ENCODE measurements around the gene TDRD10. TPM values are rescaled to one million over a fixed set of nuclear protein-coding genes. Genes with fewer than 3 reads are reported as not detected.
A peak's percentile ranks its signal among the peaks of the same experiment; 100 is the strongest.

The TDRD10 gene
- total and polyA plus RNA-seq, 2 of the 8 experiments (the other 6 are each of a cell fraction or from before 2014, with no cell fraction given): 0.15 to 0.27 TPM

DNA sequence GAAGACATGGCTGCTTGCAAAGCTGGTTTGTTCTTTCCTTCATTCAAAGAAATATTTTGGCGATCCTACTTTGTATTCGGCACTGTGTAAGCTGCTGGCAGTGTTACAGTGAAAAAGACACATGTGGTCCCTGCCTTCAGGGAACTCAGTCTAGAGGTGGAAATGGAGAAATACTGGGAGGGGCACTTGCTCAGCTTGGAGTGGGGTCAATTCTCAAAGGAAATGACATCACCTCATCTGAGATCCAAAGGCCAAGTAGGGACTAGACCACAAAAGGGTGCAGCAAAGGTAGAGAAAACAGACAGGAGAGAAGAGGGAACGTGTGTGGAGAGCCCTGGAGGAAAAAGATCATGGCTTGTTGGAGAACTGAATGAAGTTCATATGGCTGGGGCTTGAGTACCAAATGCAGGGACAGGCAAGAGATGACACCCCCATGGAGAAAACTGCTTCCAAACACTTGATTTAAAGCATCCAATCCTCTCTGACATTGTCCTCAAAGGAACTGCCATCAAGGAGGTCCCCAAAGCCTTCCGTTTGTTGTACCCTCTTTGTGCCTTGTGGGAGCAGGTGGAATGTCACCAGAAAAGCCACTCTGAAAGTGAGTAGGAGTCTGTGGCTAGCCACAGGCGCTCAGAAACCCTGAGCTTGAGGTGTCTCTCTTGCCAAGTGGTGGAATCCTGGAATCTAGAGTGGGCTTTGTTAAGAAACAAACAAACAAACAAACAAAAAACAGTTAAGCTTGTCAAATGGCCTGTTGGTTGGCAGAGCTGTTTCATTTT, 48.3 kb upstream of the TDRD10 start:
- CTCF ChIA-PET (ENCODE audit: partially characterized antibody): interaction anchor here (0.7 to 1.6 kb wide), 8 partner anchors 10 to 148 kb away, joined by 3 to 5 read pairs (median 4); no protein-coding TSS in a partner anchor
- Histone ChIP-seq H2BK12ac (ENCODE audit: low read depth, low read length) (no peak overlapping the region), H4K8ac (ENCODE audit: extremely low read depth, insufficient read depth, low read length) (no peak overlapping the region), H2AK5ac (ENCODE audit: low read depth, low read length) (no peak overlapping the region), H2AFZ (ENCODE audit: low read length) (0 out of 2 replicates have a peak overlapping the region, but pooled peaks have one; percentile 10), H3K9me3 (ENCODE audit: insufficient read depth in 2 of 2, low read depth in 1 of 2, low read length in 1 of 2) (no peaks in the 10 kb centered on the region), H4K5ac (ENCODE audit: insufficient read length, low read depth, low read length) (no peak overlapping the region), H3K23ac (ENCODE audit: insufficient read length) (no peak overlapping the region), H3K79me1 (ENCODE audit: low read depth, low read length) (no peaks in the 10 kb centered on the region), H3K36me3 (ENCODE audit: control insufficient read depth in 2 of 4, insufficient read depth in 4 of 4, low read length in 3 of 4) (no peaks in the 10 kb centered on the region), H3K18ac (ENCODE audit: extremely low read depth, low read length) (no peak overlapping the region), H4K91ac (replicated peaks; ENCODE audit: insufficient read length, low read length) (no peak overlapping the region), H3K23me2 (ENCODE audit: low read depth, low read length) (no peaks in the 10 kb centered on the region), H2BK15ac (ENCODE audit: low read length) (no peak overlapping the region), H2BK20ac (ENCODE audit: low read length) (no peak overlapping the region), H3K9ac (replicated peaks in 1 of 4; ENCODE audit: extremely low read depth in 1 of 4, low read depth in 3 of 4, low read length in 3 of 4) (no peak overlapping the region), H2BK5ac (ENCODE audit: low read depth, low read length) (no peak overlapping the region), H3K14ac (ENCODE audit: insufficient read length) (no peak overlapping the region), H3K79me2 (ENCODE audit: control insufficient read depth in 1 of 2, insufficient read depth in 2 of 2, low read length in 2 of 2) (no peaks in the 10 kb centered on the region), H3K4me2 (ENCODE audit: insufficient read depth in 1 of 2, low read depth in 2 of 2, low read length in 2 of 2) (no peak overlapping the region), H3K56ac (replicated peaks; ENCODE audit: insufficient read length, low read depth, low read length) (no peak overlapping the region), H3K4ac (replicated peaks; ENCODE audit: insufficient read length, low read depth, low read length) (no peak overlapping the region), H3K4me1 (replicated peaks in 1 of 4; ENCODE audit: control insufficient read depth in 3 of 4, insufficient read depth in 4 of 4, low read length in 3 of 4) (no peaks in the 10 kb centered on the region), H4K20me1 (replicated peaks in 1 of 2; ENCODE audit: control insufficient read depth in 1 of 2, insufficient read depth in 2 of 2, low read length in 2 of 2) (no peaks in the 10 kb centered on the region), H3K4me3 (ENCODE audit: extremely low read depth in 1 of 4, insufficient read depth in 2 of 4, low read depth in 3 of 4, low read length in 4 of 4) (no peak overlapping the region), H3K27me3 (replicated peaks in 1 of 4; ENCODE audit: control insufficient read depth in 3 of 4, extremely low read depth in 1 of 4, insufficient read depth in 3 of 4, low read length in 3 of 4) (peaks cover 0 to 1% (median 0%) of the 10 kb centered on the region in 4 experiments; a peak in 1 of 7 replicates), H2BK120ac (replicated peaks; ENCODE audit: low read depth, low read length) (no peak overlapping the region), H3K27ac (ENCODE audit: low read depth, low read length) (no peak overlapping the region)
- DNase-seq (ENCODE audit: low read depth in 1 of 2, low spot score in 2 of 2) (no peak), FAIRE-seq (no peak)
- POLR2A ChIA-PET (ENCODE audit: partially characterized antibody): no interaction called here
- 87% methylated on average over 5 of the region's 5 CpGs; no CpG with 5 or more reads in 1 of the 2 experiments for WGBS, 2 experiments (ENCODE audit: extremely low coverage in 1 of 2, insufficient coverage in 1 of 2, insufficient read length in 1 of 2, insufficient replicate concordance in 2 of 2, low coverage in 1 of 2, low lambda C conversion rate in 2 of 2, missing lambda C conversion rate in 1 of 2)
- no peak for TF ChIP-seq EGR1 (IDR thresholded peaks at IDR 0.05; ENCODE audit: borderline replicate concordance, low read depth, low read length)
- no peak for TF ChIP-seq SIX5 (IDR thresholded peaks at IDR 0.05; ENCODE audit: low read depth, low read length)
- no peak for TF ChIP-seq ATF2 (IDR thresholded peaks at IDR 0.05; ENCODE audit: low read length)
- no peak for TF ChIP-seq RFX5 (IDR thresholded peaks at IDR 0.05; ENCODE audit: borderline replicate concordance, low read depth, low read length)
- no peak for TF ChIP-seq PHF8 (conservative IDR thresholded peaks at IDR 0.05; ENCODE audit: low read depth, low read length)
- TF ChIP-seq TAF1 (IDR thresholded peaks at IDR 0.05; ENCODE audit: low read depth, low read length): no peak
- TF ChIP-seq SRF (IDR thresholded peaks at IDR 0.05; ENCODE audit: low read depth, low read length): no peak
- no peak for TF ChIP-seq NRF1 (IDR thresholded peaks at IDR 0.05; ENCODE audit: low read depth, low read length)
- no peak for TF ChIP-seq SUZ12 (IDR thresholded peaks at IDR 0.05; ENCODE audit: low read length)
- no peak for TF ChIP-seq CREB1 (IDR thresholded peaks at IDR 0.05)
- no peak for TF ChIP-seq CBX5 (IDR thresholded peaks at IDR 0.05; ENCODE audit: low read depth, low read length)
- no peak for TF ChIP-seq SP4 (IDR thresholded peaks at IDR 0.05; ENCODE audit: low read length)

Data from H1 (cell line).